Mesenchymal stem cell (in vitro differentiated cells and primary cell): ENCODE measurements around the gene PSMA6.
"Not testable (repeated sequence)": the region's sequence is repeated elsewhere in the genome, so short reads cannot be mapped to it uniquely, and the experiment has no call there.

Experiments
- DNase-seq: peaks from one replicate; pipeline ENCODE4 v3.0.0-alpha.2; 2013
- H2AFZ ChIP-seq: one replicate; pipeline ENCODE4 v1.6.1; 2013; ENCODE audit warnings: low read depth, mild to moderate bottlenecking, control low read depth, inconsistent platforms, low read length, moderate library complexity
- H2AK5ac ChIP-seq: 2 replicates; pipeline ENCODE4 v1.6.1; 2013; ENCODE audit warnings: low read length, moderate library complexity, mild to moderate bottlenecking, inconsistent platforms; ENCODE audit not compliant: severe bottlenecking
- H2BK120ac ChIP-seq: one replicate; pipeline ENCODE4 v1.6.1; 2013; ENCODE audit warnings: low read depth, mild to moderate bottlenecking, inconsistent platforms, low read length, moderate library complexity
- H2BK12ac ChIP-seq, 2 experiments: one replicate each; pipeline ENCODE4 v1.6.1; 2013; ENCODE audit warnings: inconsistent platforms in 2 of 2, low read length in 2 of 2, mild to moderate bottlenecking in 2 of 2, moderate library complexity in 2 of 2, control low read depth in 1 of 2
- H2BK15ac ChIP-seq: one replicate; pipeline ENCODE4 v1.6.1; 2013; ENCODE audit warnings: mild to moderate bottlenecking, low read depth, inconsistent platforms; ENCODE audit not compliant: poor library complexity, severe bottlenecking
- H2BK5ac ChIP-seq: 2 replicates; pipeline ENCODE4 v1.6.1; 2013; ENCODE audit warnings: low read depth, mild to moderate bottlenecking, low read length, control low read depth, inconsistent platforms; ENCODE audit not compliant: poor library complexity, severe bottlenecking
- H3K14ac ChIP-seq, 2 experiments: one replicate each; pipeline ENCODE4 v1.6.1; 2013; ENCODE audit warnings: inconsistent platforms in 2 of 2, low read length in 2 of 2, control low read depth in 1 of 2, mild to moderate bottlenecking in 1 of 2, moderate library complexity in 1 of 2
- H3K18ac ChIP-seq, 2 experiments: one replicate each; pipeline ENCODE4 v1.6.1; 2013; ENCODE audit warnings: inconsistent platforms in 2 of 2, low read length in 2 of 2, control low read depth in 1 of 2, low read depth in 1 of 2, mild to moderate bottlenecking in 1 of 2
- H3K23ac ChIP-seq, 2 experiments: one replicate each; pipeline ENCODE4 v1.6.1; 2013; ENCODE audit warnings: inconsistent platforms in 2 of 2, low read length in 2 of 2, mild to moderate bottlenecking in 2 of 2, moderate library complexity in 2 of 2, control low read depth in 1 of 2
- H3K27ac ChIP-seq: 2 replicates; pipeline ENCODE4 v1.5.1; 2013; ENCODE audit warnings: mild to moderate bottlenecking, moderate library complexity, low read length, control low read depth, inconsistent platforms; ENCODE audit not compliant: poor library complexity, severe bottlenecking
- H3K27me3 ChIP-seq, 2 experiments: 2 replicates each; pipeline versions ENCODE4 v1.6.1 to v1.7.0; 2013; ENCODE audit warnings: low read length in 2 of 2, mild to moderate bottlenecking in 2 of 2, moderate library complexity in 2 of 2, control low read depth in 1 of 2, inconsistent platforms in 1 of 2; ENCODE audit not compliant: control insufficient read depth in 1 of 2, insufficient read depth in 1 of 2
- H3K36me3 ChIP-seq, 2 experiments: 2 replicates each; pipeline versions ENCODE4 v1.6.1 to v1.7.0; 2013; ENCODE audit warnings: low read length in 2 of 2, control low read depth in 1 of 2, inconsistent platforms in 1 of 2, low read depth in 1 of 2, mild to moderate bottlenecking in 1 of 2; ENCODE audit not compliant: insufficient read depth in 2 of 2, control insufficient read depth in 1 of 2
- H3K4ac ChIP-seq, 2 experiments: one replicate each; pipeline ENCODE4 v1.6.1; 2013; ENCODE audit warnings: inconsistent platforms in 2 of 2, low read length in 2 of 2, mild to moderate bottlenecking in 2 of 2, moderate library complexity in 2 of 2, control low read depth in 1 of 2, low read depth in 1 of 2
- H3K4me1 ChIP-seq: 2 replicates; pipeline ENCODE4 v1.6.1; 2013; ENCODE audit warnings: low read depth, low read length, control low read depth; ENCODE audit not compliant: control insufficient read depth, insufficient read depth
- H3K4me2 ChIP-seq: 2 replicates; pipeline ENCODE4 v1.6.1; 2013; ENCODE audit warnings: low read length, mild to moderate bottlenecking, inconsistent platforms; ENCODE audit not compliant: poor library complexity, severe bottlenecking
- H3K4me3 ChIP-seq, 2 experiments: 2 replicates each; pipeline versions ENCODE4 v1.5.1 to v1.7.0; 2013; ENCODE audit warnings: low read length in 2 of 2, mild to moderate bottlenecking in 2 of 2, control low read depth in 1 of 2, low read depth in 1 of 2; ENCODE audit not compliant: insufficient read depth in 1 of 2
- H3K79me1 ChIP-seq: replicated peaks from 2 replicates; pipeline ENCODE4 v1.6.1; 2013; ENCODE audit warnings: mild to moderate bottlenecking, control low read depth, low read length, inconsistent platforms; ENCODE audit not compliant: poor library complexity, severe bottlenecking
- H3K9ac ChIP-seq: 2 replicates; pipeline ENCODE4 v1.7.0; 2013; ENCODE audit warnings: mild to moderate bottlenecking, low read length, moderate library complexity
- H3K9me3 ChIP-seq: 2 replicates; pipeline ENCODE4 v1.7.0; 2013; ENCODE audit warnings: mild to moderate bottlenecking, low read length; ENCODE audit not compliant: control insufficient read depth
- H4K8ac ChIP-seq: one replicate; pipeline ENCODE4 v1.6.1; 2013; ENCODE audit warnings: inconsistent platforms, mild to moderate bottlenecking, low read length, moderate library complexity
- H4K91ac ChIP-seq: one replicate; pipeline ENCODE4 v1.6.1; 2013; ENCODE audit warnings: mild to moderate bottlenecking, low read length, inconsistent platforms
- whole genome bisulfite sequencing: methylation state at CpG from one replicate; pipeline ENCODE4 v1.1.7; 2013; ENCODE audit warnings: mixed read lengths; 5-methylcytosine and 5-hydroxymethylcytosine counted together

PSMA6 gene

DNA sequence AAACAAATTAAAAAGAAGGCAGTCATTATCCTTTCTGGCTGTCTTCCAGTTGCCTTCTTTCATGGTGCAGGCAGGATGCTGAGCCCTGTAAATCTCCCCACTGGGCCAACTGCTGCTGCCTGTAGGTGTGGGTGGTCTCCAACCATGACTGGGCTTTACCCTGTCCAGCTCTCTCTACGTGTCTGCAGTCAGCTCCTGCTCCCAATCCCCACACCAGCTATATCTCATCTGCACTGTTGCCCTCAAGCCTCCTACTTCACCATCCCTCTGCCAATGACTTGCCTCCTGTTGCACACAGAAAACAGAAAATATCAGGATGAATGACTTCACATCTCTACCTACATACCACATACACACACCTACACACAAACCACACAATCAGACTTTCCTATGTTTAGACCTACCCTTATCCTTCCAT is 39.7 kb upstream of the PSMA6 start:
- Histone ChIP-seq H2BK120ac (no peak overlapping the region), H3K27ac (no peak overlapping the region), H3K4ac (no peak overlapping the region), H3K79me1 (peaks cover 6% of the 10 kb centered on the region), H3K18ac (no peak overlapping the region), H2AK5ac (no peak overlapping the region), H3K14ac (no peak overlapping the region), H3K23ac (peak overlapping the region in 1 of 2 experiments; percentile 72), H3K9me3 (no peaks in the 10 kb centered on the region), H4K91ac (no peak overlapping the region), H2BK5ac (no peak overlapping the region), H3K27me3 (no peaks in the 10 kb centered on the region), H3K4me2 (no peak overlapping the region), H4K8ac (no peak overlapping the region), H3K9ac (no peak overlapping the region), H3K4me1 (no peaks in the 10 kb centered on the region), H2BK12ac (no peak overlapping the region), H3K4me3 (no peak overlapping the region), H3K36me3 (no peaks in the 10 kb centered on the region), H2AFZ (no peak overlapping the region), H2BK15ac (no peak overlapping the region)
- WGBS: 76% methylated on average over 1 of the region's 1 CpG
- no peak for DNase-seq

DNA sequence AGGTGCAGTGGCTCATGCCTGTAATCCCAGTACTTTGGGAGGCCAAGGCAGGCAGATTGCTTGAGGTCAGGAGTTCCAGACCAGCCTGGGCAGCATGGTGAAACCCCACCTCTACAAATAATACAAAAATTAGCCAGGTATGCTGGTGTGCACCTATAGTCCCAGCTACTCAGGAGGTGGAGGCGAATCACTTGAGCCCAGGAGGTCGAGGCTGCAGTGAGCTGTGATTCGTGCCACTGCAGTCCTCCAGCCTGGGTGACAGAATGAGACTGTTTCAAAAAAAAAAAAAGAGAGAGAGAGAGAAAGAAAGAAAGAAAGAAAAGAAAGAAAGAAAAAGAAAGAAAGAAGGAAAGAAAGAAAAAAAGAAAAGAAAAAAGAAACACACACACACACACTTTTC is 39.1 kb upstream of the PSMA6 start:
- not testable (repeated sequence) for H4K91ac ChIP-seq, H3K36me3 ChIP-seq, H2BK12ac ChIP-seq, H3K27ac ChIP-seq, H3K18ac ChIP-seq, H3K4me1 ChIP-seq, DNase-seq, H2AFZ ChIP-seq, H3K4me3 ChIP-seq, H2BK15ac ChIP-seq, H3K9ac ChIP-seq, H3K27me3 ChIP-seq, H2BK120ac ChIP-seq, H2AK5ac ChIP-seq, H3K79me1 ChIP-seq, H3K14ac ChIP-seq, H3K4me2 ChIP-seq, H3K23ac ChIP-seq, H3K9me3 ChIP-seq, H3K4ac ChIP-seq, H2BK5ac ChIP-seq, H4K8ac ChIP-seq
- 92% methylated on average over 3 of the region's 3 CpGs for WGBS

DNA sequence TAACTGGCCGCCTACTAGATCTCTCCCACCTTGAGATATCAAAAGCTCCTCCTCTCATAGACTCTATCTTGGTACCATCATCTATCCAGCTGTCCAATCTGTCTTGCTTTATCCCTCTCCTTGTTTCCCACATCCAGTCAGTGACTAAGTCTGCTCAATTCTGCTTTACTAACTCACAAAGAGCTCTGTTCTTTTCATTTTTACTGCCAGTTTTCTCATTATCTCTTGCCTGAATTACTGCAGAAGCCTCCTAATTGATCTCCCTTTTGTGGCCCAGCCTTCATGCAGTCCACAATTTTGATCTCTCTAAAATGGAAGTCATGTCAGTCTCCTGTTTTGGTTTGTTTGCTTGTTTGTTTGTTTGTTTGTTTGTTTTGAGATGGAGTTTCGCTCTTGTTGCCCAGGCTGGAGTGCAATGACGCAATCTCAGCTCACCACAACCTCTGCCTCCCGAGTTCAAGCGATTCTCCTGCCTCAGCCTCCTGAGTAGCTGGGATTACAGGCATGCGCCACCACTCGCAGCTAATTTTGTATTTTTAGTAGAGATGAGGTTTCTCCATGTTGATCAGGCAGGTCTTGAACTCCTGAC is 38.1 kb upstream of the PSMA6 start:
- H3K27ac ChIP-seq, H3K9ac ChIP-seq, H3K14ac ChIP-seq, H2AK5ac ChIP-seq, H2BK12ac ChIP-seq, H2BK15ac ChIP-seq, H4K91ac ChIP-seq, H2BK120ac ChIP-seq, H2BK5ac ChIP-seq, H3K36me3 ChIP-seq, H3K4ac ChIP-seq, H3K27me3 ChIP-seq, H3K18ac ChIP-seq, H2AFZ ChIP-seq, H4K8ac ChIP-seq, H3K4me1 ChIP-seq, H3K4me3 ChIP-seq, H3K23ac ChIP-seq, H3K79me1 ChIP-seq, DNase-seq, H3K4me2 ChIP-seq, H3K9me3 ChIP-seq: not testable (repeated sequence)
- 95% methylated on average over 6 of the region's 7 CpGs for WGBS

DNA sequence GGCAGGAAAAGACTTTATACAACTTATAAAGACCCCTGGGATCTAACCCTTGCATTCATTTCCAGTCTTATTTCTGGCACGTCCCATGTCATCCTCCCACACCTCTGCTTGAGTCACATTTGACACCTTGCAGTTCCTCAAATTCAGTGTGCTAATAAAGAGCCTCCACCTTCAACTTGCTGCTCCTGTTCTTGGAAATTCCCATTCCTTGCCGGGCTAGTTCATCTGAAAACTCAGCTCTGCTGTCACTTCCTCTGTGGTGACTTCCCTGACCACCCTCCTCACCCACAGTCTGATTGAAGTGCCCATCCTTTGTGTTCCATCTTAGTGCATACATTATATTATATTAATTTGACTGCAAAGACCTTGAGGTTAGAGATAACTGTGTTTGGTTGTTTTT is 37.4 kb upstream of the PSMA6 start:
- no peaks in the 10 kb centered on the region for H3K36me3 ChIP-seq
- no peak overlapping the region for H2AFZ ChIP-seq
- H3K4me1 ChIP-seq: no peaks in the 10 kb centered on the region
- no peak for DNase-seq
- H3K4ac ChIP-seq: no peak overlapping the region
- no peak overlapping the region for H3K14ac ChIP-seq
- no peak overlapping the region for H2BK120ac ChIP-seq
- H3K27ac ChIP-seq: no peak overlapping the region
- no peak overlapping the region for H3K4me3 ChIP-seq
- H3K27me3 ChIP-seq: no peaks in the 10 kb centered on the region
- H4K8ac ChIP-seq: no peak overlapping the region
- no peak overlapping the region for H3K9ac ChIP-seq
- no peaks in the 10 kb centered on the region for H3K9me3 ChIP-seq
- H3K4me2 ChIP-seq: no peak overlapping the region
- no peak overlapping the region for H4K91ac ChIP-seq
- no peak overlapping the region for H3K18ac ChIP-seq
- no peak overlapping the region for H3K23ac ChIP-seq
- H3K79me1 ChIP-seq: peaks cover 6% of the 10 kb centered on the region
- no peak overlapping the region for H2BK12ac ChIP-seq
- H2BK15ac ChIP-seq: no peak overlapping the region
- H2BK5ac ChIP-seq: no peak overlapping the region
- WGBS: 96% methylated on average over 2 of the region's 2 CpGs
- H2AK5ac ChIP-seq: no peak overlapping the region
